ENCODE measurements around the gene ORC1.

- TF ChIP-seq CTCF (conservative IDR thresholded peaks at IDR 0.05; ENCODE audit: low read depth in 2 of 2): no peak
- TF ChIP-seq EZH2 (IDR thresholded peaks at IDR 0.05; ENCODE audit: low read depth, unreplicated experiment): no peak
- TF ChIP-seq REST (IDR thresholded peaks at IDR 0.05; ENCODE audit: unreplicated experiment): no peak
- no peak for TF ChIP-seq ZNF462 (CRISPR knock-in tag; IDR thresholded peaks at IDR 0.05)
- TF ChIP-seq EZH2phosphoT487 (IDR thresholded peaks at IDR 0.05; ENCODE audit: unreplicated experiment): no peak
- no peak for TF ChIP-seq CREB1 (CRISPR knock-in tag; IDR thresholded peaks at IDR 0.05; ENCODE audit: low read depth)
- no peak for TF ChIP-seq POLR2AphosphoS5 (IDR thresholded peaks at IDR 0.05; ENCODE audit: low read depth)
- TF ChIP-seq JUNB (IDR thresholded peaks at IDR 0.05; ENCODE audit: unreplicated experiment): no peak
- no peak for TF ChIP-seq ETS1 (IDR thresholded peaks at IDR 0.05)
- no peak for TF ChIP-seq ZNF331 (CRISPR knock-in tag; IDR thresholded peaks at IDR 0.05; ENCODE audit: low read depth)
Measured at GRCh38 chr1:52346653-52347052, 57.6 kb downstream of the ORC1 start.

All from GM23338 (cell line).